SU-DHL-6 (cell line): ENCODE data around the gene MMP20.

Source experiments
- H2AFZ ChIP-seq: fragments of 200-600 bp; sonication (generic); 2 replicates; pipeline ENCODE4 v1.6.1; 2014; ENCODE audit warnings: low read depth, mild to moderate bottlenecking, moderate library complexity, mixed read lengths, antibody characterized with exemption, low read length; ENCODE audit not compliant: severe bottlenecking
- H3F3A ChIP-seq: fragments of 200-600 bp; shearing (Covaris generic); 2 replicates; pipeline ENCODE4 v1.6.0; 2016; ENCODE audit warnings: antibody characterized with exemption, mild to moderate bottlenecking; ENCODE audit not compliant: insufficient read depth
- H3K27ac ChIP-seq: fragments of 200-600 bp; sonication (generic); 2 replicates; pipeline ENCODE4 v1.5.1; 2016; ENCODE audit warnings: low read depth, mild to moderate bottlenecking, low read length, moderate library complexity, mixed read lengths
- H3K27me3 ChIP-seq: fragments of 200-600 bp; sonication (generic), shearing (Covaris generic); 2 replicates; pipeline ENCODE4 v1.6.0; 2014; ENCODE audit warnings: mild to moderate bottlenecking, low read length
- H3K36me3 ChIP-seq: fragments of 200-600 bp; sonication (generic); 2 replicates; pipeline ENCODE4 v1.6.1; 2014; ENCODE audit warnings: mild to moderate bottlenecking, low read length, mixed read lengths
- H3K4me2 ChIP-seq: fragments of 300-600, 200-600 bp; shearing (Covaris generic), sonication (generic); 2 replicates; pipeline ENCODE4 v1.6.0; 2014; ENCODE audit warnings: low read length, low read depth, mild to moderate bottlenecking; ENCODE audit not compliant: poor library complexity, severe bottlenecking
- H3K4me3 ChIP-seq: fragments of 200-600 bp; sonication (generic); 2 replicates; pipeline ENCODE4 v1.5.1; 2014; ENCODE audit warnings: antibody characterized with exemption, low read length, mild to moderate bottlenecking, mixed read lengths; ENCODE audit not compliant: insufficient read depth, poor library complexity, severe bottlenecking
- H3K79me2 ChIP-seq: fragments of 200-600 bp; sonication (generic); 2 replicates; pipeline ENCODE4 v1.6.1; 2014; ENCODE audit warnings: mild to moderate bottlenecking, low read length, moderate library complexity; ENCODE audit not compliant: insufficient read depth
- H3K9ac ChIP-seq: fragments of 200-600 bp; sonication (generic); 2 replicates; pipeline ENCODE4 v1.7.0; 2014; ENCODE audit warnings: mild to moderate bottlenecking, low read length
- H3K9me2 ChIP-seq: fragments of 200-600 bp; sonication (generic); replicated peaks from 2 replicates; pipeline ENCODE4 v1.6.1; 2014; ENCODE audit warnings: low read length; ENCODE audit not compliant: insufficient read depth
- H3K9me3 ChIP-seq: fragments of 200-600 bp; sonication (generic); 2 replicates; pipeline ENCODE4 v1.6.1; 2014; ENCODE audit warnings: low read length, mixed read lengths; ENCODE audit not compliant: insufficient read depth
- H4K20me1 ChIP-seq: fragments of 200-600 bp; sonication (generic); 2 replicates; pipeline ENCODE4 v1.6.1; 2014; ENCODE audit warnings: low read depth, mild to moderate bottlenecking, antibody characterized with exemption, low read length, moderate library complexity, mixed read lengths
- EZH2phosphoT487 ChIP-seq: fragments of 200-600 bp; sonication (generic), shearing (Covaris generic); conservative IDR thresholded peaks from 2 replicates; pipeline ENCODE4 v1.6.1; 2018; ENCODE audit warnings: mild to moderate bottlenecking, antibody characterized with exemption, low read length, moderate library complexity, mixed read lengths
- TF ChIP-seq, protein P1 (sequence below): fragments of 200-600 bp; sonication (generic); IDR thresholded peaks from one replicate; pipeline ENCODE4 v1.5.1; 2017; ENCODE audit warnings: antibody characterized with exemption, mild to moderate bottlenecking, low read length, moderate library complexity; ENCODE audit not compliant: insufficient read depth, poor library complexity, severe bottlenecking

MMP20 gene, protein sequence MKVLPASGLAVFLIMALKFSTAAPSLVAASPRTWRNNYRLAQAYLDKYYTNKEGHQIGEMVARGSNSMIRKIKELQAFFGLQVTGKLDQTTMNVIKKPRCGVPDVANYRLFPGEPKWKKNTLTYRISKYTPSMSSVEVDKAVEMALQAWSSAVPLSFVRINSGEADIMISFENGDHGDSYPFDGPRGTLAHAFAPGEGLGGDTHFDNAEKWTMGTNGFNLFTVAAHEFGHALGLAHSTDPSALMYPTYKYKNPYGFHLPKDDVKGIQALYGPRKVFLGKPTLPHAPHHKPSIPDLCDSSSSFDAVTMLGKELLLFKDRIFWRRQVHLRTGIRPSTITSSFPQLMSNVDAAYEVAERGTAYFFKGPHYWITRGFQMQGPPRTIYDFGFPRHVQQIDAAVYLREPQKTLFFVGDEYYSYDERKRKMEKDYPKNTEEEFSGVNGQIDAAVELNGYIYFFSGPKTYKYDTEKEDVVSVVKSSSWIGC

DNA sequence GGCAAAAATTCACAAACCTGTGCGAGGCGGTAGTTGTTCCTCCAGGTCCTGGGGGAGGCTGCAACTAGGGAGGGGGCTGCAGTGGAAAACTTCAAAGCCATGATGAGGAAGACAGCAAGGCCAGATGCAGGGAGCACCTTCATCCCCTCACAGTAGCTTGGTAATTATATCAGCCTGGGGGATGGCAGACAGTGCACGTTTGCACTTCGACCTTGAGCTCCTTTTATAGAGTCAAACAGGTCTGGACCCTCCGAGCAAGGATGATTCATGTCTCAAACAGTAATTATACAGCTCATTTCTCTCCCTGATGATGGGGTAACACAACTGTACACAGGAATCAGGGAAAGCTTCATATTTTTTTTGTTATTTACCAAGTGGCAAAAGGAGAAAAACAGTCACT, at the start of gene MMP20:
MMP20 (minus strand) TSS at position 156 of the 400 bp plus-strand sequence; CDS start at position 143, 13 bp downstream.
- no peak within 1 kb of the TSS for H3K9ac ChIP-seq
- H4K20me1 ChIP-seq: no peaks in the 10 kb centered on the region
- no peaks in the 10 kb centered on the region for H3K79me2 ChIP-seq
- no peaks in the 10 kb centered on the region for H3K27me3 ChIP-seq
- H3K4me3 ChIP-seq: no peak within 1 kb of the TSS
- H2AFZ ChIP-seq: no peak within 1 kb of the TSS
- no peaks in the 10 kb centered on the region for H3K9me3 ChIP-seq
- H3F3A ChIP-seq: no peaks in the 10 kb centered on the region
- no peak within 1 kb of the TSS for H3K4me2 ChIP-seq
- no peaks in the 10 kb centered on the region for H3K36me3 ChIP-seq
- no peaks in the 10 kb centered on the region for H3K9me2 ChIP-seq
- TF ChIP-seq EZH2phosphoT487: no peak
- TF ChIP-seq, protein P1, sequence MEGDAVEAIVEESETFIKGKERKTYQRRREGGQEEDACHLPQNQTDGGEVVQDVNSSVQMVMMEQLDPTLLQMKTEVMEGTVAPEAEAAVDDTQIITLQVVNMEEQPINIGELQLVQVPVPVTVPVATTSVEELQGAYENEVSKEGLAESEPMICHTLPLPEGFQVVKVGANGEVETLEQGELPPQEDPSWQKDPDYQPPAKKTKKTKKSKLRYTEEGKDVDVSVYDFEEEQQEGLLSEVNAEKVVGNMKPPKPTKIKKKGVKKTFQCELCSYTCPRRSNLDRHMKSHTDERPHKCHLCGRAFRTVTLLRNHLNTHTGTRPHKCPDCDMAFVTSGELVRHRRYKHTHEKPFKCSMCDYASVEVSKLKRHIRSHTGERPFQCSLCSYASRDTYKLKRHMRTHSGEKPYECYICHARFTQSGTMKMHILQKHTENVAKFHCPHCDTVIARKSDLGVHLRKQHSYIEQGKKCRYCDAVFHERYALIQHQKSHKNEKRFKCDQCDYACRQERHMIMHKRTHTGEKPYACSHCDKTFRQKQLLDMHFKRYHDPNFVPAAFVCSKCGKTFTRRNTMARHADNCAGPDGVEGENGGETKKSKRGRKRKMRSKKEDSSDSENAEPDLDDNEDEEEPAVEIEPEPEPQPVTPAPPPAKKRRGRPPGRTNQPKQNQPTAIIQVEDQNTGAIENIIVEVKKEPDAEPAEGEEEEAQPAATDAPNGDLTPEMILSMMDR: no peak
- H3K27ac ChIP-seq: no peak within 1 kb of the TSS

DNA sequence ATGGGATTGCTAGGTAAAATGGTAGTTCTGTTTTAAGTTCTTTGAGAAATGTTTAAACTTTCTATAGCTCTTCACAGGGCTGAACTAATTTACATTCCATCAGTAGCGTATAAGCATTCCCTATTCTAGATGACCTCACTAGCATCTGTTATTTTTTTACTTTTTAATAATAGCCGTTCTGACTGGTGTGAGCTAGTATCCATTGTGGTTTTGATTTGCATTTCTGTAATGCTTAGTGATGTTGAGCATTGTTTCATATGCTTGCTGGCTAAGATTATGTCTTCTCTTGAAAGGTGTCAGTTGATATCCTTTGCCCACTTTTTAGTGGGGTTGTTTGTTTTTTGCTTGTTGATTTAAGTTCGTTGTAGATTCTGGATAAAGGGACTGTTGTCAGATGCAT, 44.5 kb upstream of the MMP20 start:
- TF ChIP-seq, protein P1: no peak
- TF ChIP-seq EZH2phosphoT487: no peak
- H3K9me3 ChIP-seq: no peaks in the 10 kb centered on the region
- peaks cover 2% of the 10 kb centered on the region; the same call in 1 of the 2 replicates for H3F3A ChIP-seq
- H3K4me2 ChIP-seq: no peak overlapping the region
- no peak overlapping the region for H3K4me3 ChIP-seq
- no peaks in the 10 kb centered on the region for H3K36me3 ChIP-seq
- no peak overlapping the region for H3K9ac ChIP-seq
- H2AFZ ChIP-seq: no peak overlapping the region
- no peak overlapping the region for H3K27ac ChIP-seq
- no peaks in the 10 kb centered on the region for H3K27me3 ChIP-seq
- no peaks in the 10 kb centered on the region for H4K20me1 ChIP-seq
- H3K79me2 ChIP-seq: no peaks in the 10 kb centered on the region
- H3K9me2 ChIP-seq: no peaks in the 10 kb centered on the region

DNA sequence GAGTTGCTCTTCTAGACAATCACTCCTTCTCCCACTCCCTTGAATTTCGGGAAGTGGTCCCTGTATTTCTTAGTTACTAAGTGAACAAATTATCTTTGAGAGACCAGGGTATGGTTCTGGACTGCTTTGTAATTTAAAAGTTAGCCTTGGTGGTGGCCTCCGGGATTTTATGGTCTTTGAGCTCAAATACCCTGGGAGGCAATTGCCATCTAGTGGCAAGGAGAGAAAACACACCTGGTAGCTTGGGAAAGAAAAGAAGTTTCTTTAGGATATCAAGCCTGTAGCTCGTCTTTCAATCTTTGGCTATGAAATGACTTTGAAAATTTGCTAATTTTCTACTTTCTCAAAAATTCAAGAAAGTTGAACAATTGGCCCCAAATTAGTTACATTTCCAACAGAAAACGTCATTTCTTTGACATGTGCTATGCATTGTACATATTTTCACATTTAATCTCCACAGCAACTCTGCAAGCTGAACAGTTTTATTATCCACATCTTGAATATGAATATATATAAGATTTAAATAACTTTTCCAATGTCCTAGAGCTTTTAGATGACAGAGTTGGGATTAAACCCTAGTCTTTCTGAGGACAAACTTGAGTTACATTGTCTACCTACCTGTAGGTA, 41.3 kb upstream of the MMP20 start:
- TF ChIP-seq, protein P1: peak; percentile 81
- no peak for TF ChIP-seq EZH2phosphoT487
- no peaks in the 10 kb centered on the region for H3K9me3 ChIP-seq
- peaks cover 2% of the 10 kb centered on the region; the same call in 1 of the 2 replicates for H3F3A ChIP-seq
- no peak overlapping the region for H3K9ac ChIP-seq
- H3K27me3 ChIP-seq: no peaks in the 10 kb centered on the region
- H3K4me2 ChIP-seq: no peak overlapping the region
- H2AFZ ChIP-seq: no peak overlapping the region
- no peak overlapping the region for H3K27ac ChIP-seq
- no peaks in the 10 kb centered on the region for H4K20me1 ChIP-seq
- H3K36me3 ChIP-seq: no peaks in the 10 kb centered on the region
- H3K9me2 ChIP-seq: no peaks in the 10 kb centered on the region
- H3K4me3 ChIP-seq: no peak overlapping the region
- H3K79me2 ChIP-seq: no peaks in the 10 kb centered on the region
